PC-3 (cell line): ENCODE measurements around the gene HTR3D.

ENCODE experiments used
- CTCF ChIP-seq: fragments of 300-600 bp; sonication (generic); conservative IDR thresholded peaks from 2 replicates; pipeline ENCODE4 v1.5.1; 2017; ENCODE audit warnings: antibody characterized with exemption, low read depth, mild to moderate bottlenecking, low read length
- EZH2 ChIP-seq: fragments of 300-600 bp; sonication (generic); IDR thresholded peaks from one replicate; pipeline ENCODE4 v1.6.1; 2017; ENCODE audit warnings: antibody characterized with exemption, mild to moderate bottlenecking, low read length; ENCODE audit not compliant: unreplicated experiment

GRCh38 chr3:183981990-183982644, 49.4 kb upstream of the HTR3D start:
- no peak for TF ChIP-seq CTCF
- TF ChIP-seq EZH2 = no peak
